Stimulated activated CD4-positive, alpha-beta T cell treated with anti-CD3 and anti-CD28 coated beads, TNF-alpha, amount 100 ng/mL, for 48 hours (primary cell): Measurements from ENCODE around the gene MPPE1.
A peak's percentile ranks its signal among the peaks of the same experiment; 100 is the strongest.
"Not testable (repeated sequence)": the region's sequence is repeated elsewhere in the genome, so short reads cannot be mapped to it uniquely, and the experiment has no call there.

Experiments
- DNase-seq, 3 donors: peaks; one replicate each; pipeline ENCODE4 v3.0.0-alpha.2; 2020; ENCODE audit warnings: low read depth in 3 of 3

MPPE1 gene, protein sequence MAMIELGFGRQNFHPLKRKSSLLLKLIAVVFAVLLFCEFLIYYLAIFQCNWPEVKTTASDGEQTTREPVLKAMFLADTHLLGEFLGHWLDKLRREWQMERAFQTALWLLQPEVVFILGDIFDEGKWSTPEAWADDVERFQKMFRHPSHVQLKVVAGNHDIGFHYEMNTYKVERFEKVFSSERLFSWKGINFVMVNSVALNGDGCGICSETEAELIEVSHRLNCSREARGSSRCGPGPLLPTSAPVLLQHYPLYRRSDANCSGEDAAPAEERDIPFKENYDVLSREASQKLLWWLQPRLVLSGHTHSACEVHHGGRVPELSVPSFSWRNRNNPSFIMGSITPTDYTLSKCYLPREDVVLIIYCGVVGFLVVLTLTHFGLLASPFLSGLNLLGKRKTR

DNA sequence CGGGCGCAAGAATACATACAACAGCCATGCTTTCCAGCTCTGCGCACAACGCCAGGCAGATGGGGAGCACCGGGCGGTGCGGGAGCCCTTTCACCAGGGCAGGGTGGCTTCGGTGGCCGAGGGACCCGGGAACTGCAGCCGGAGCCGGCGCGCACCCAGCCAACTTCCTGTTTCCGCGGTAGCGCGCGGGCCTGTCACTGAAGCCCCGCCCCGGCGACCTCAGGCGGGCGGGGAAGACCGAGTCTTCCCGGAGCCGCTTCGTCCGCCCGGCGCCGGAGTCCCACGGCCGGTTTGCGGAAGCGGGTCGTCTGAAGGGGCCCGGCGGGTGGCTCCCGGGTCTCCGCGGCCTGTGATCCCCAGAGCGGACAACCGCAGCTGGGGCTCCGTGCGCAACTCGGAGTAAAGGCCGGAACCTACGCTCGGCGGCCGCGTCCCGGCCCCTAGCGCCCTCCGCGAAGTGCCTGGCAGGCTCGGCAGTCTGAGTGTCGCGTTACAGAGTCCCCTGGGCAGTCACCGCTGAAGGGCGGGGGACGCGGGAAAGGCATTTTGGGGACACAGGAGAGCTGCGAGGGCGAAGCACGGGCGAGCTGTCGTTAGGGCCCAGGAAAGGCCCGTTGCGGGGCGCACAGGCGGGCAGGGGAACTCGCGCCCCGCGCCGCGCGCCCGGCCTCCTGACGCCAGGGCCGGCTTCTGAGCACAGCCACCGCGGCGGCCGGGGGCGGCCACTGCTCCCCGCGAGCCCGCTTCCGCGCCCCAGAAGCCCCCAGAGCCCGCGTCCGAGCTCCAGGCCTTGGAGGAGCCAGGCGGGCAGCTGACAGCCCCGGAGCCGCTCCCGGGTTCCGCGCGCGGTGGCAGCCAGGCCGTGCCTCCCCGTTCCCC, at the start of gene MPPE1:
Gene MPPE1 (minus strand): TSS at position 136 of the 879 bp plus-strand sequence. CDS start 11,053 bp downstream, outside the sequence.
- DNase-seq, result peak; percentile 70 to 78 (median 77)

DNA sequence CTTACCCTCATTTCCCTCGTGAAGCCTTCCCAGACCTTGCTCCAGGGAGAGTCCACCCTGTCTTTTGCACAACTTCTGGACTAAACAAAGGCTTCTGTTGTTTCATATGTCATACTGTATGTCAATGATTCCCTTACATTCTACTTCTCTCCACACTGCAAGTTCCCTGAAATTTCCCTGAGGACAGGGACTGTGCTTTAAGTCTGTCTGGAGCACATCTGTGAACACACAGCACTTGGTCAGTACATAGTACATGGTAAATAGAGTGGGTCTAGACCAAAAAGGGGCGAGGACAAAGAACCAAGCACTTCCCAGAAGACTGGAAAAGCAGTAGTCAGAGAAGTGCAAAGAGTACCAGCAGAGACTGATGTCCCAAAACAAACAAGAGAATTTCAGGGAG, 49.5 kb upstream of the MPPE1 start:
- DNase-seq, result no peak

DNA sequence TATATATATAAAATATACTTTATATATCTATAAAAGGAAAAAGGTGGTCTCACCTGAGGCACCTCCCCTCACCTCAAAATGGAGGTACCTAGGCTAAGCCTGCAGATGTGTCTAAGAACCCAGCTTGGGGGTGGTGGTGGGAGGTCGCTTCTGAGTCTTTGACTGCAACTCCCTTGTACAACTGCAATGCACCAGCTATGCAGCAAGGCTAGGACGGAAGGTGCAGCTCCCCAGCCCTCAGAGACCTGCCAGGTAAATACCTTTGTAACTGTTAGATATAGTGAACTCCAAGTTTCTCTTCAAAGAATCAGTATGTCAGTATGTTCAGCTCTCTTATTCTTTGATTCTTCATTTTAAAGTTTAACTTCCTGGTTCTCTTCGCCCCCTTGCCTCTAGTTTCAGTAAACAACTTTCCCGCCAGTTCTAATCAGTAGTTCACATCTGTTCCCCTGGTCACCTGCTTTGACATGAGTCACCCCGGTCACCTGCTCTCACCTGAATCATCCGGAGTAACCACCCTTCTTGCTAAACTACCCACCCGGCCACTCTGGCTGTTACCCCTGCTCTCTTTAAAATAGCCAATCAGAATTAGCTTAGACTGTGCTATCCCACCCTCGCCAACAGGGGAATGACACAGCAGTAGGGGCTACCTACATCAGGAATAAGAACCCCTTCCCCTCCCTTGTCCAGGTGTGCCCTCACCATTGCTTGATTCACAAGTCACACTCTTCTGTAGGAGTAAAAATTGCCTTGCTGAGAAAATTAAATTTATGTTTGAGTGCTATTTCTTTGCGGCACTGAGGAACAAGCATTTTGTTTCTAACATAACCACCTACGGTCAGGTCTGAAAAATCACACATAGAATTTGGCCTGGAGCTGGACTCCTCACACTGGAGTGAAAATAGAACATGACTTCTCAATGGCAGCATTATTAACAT, 48.5 kb upstream of the MPPE1 start:
- no peak for DNase-seq

DNA sequence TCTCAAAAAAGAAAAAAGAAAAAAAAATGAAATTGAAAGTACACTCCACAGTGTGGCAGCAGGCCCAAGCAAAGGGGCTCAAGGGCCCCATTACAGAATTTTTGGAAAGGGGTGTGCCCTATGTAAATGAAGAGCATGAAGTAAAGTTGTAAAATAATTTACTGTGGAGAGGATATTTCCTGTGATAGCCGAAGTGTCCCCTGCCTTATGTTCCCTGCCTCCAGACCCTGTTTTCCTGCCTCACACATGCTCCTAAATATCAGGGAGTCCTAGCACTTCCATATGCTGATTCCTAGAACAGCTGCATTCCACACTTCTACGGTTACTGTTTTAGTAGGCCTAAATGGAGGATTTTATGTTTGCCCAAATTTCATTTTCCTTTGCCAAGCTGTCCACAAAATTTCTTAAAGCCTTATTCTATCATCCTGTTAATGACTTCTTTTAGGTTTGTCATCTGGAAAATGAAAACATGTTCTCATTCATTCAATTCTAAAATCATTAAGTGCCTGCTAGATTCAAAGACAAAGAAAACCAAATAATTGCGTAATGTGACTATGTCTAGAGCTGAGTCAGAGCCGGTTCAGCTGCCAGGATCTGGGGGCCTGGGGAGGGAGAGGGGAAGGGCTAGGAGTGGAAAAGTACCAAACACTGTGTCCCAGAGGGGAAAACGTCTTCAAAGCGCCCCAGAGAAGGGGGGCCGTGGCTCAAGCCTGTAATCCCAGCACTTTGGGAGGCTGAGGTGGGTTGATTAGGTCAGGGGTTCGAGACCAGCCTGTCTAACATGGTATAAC, 47.3 kb upstream of the MPPE1 start:
- no peak for DNase-seq

DNA sequence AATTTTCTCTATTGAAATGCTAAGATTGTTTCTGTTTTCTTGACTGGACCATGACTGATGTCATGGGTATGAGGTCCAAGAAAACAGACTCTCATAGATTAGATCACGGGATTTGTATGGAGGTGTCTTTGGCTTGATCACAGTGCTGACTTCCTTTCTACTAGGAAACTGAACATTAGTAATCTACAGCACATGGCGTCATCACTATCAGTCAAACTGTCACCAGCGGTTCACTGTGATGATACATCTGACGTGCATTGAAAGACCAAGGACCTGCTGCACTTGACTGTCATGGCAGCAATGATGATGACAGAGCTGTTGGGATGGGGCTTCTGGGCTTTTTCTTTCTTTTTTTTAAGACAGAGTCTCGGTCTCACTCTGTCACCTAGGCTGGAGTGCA, 45.0 kb upstream of the MPPE1 start:
- DNase-seq, result no peak

DNA sequence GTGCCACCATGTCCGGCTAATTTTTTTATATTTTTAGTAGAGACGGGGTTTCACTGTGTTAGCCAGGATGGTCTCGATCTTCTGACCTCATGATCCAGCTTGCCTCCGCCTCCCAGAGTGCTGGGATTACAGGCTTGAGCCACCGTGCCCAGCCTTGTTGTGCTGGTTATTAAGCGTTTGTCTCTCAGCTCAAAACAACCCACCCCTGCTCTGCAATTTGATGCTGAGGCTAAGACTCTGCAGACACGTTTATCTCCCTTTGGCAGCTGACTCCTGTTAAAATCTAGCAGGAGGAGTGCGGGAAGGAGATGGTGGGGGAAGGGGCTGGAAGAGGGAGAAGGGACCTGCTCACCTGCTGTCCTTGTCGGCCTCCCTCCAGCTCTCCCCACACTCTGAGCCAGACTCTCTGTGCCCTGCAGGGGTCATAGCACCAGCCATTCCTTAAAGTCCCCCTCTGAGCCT, 43.3 kb upstream of the MPPE1 start:
- no peak for DNase-seq

DNA sequence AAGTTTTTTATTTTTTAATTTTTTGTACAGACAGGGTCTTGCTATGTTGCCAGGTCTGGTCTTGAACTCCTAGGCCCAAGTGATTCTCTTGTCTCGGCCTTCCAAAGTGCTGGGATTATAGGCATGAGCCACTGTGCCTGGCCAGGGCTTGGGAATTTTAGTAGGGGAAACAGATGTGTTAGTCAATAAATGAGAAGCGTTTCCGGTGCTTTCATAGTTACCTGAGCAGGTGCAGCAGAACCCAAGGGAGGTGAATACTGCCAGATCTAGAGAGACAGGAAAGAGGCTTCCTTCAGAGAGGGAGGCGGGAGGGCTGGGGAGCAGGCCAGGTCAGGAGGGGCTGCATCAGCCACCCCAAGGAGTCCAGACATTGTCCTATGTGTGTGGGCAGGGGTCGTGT, 42.7 kb upstream of the MPPE1 start:
- no peak for DNase-seq

DNA sequence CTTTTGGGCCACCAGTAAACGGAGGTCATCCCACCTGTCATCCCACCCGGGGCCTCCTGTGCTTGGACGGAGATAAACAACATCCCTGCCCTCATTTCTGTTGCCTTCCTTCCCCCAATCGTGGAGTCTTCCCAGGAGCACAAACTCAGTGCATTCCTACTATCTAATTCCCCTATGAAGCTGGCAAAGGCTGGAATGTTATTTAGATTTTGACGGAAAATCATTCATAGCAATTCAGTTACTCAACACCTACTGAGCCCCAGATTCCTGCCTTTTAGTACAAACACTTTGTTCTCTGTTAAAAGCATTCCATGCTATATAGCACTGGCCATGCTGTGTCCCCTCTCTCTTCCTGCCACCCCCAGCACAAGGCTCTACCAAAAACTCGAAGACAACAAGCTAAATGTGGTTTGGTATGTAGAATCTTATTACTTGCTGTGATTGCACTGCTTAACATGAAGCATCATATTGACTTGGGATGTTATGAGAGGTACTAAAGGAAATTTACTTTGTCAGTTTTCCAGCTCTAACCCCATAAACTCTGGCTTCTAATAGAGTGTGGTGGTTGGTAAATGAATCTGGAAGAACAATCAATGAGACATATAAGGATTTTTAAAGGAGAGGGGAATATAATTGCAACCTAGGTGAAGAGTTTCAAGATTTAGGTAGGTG, 40.9 kb upstream of the MPPE1 start:
- DNase-seq, result no peak

DNA sequence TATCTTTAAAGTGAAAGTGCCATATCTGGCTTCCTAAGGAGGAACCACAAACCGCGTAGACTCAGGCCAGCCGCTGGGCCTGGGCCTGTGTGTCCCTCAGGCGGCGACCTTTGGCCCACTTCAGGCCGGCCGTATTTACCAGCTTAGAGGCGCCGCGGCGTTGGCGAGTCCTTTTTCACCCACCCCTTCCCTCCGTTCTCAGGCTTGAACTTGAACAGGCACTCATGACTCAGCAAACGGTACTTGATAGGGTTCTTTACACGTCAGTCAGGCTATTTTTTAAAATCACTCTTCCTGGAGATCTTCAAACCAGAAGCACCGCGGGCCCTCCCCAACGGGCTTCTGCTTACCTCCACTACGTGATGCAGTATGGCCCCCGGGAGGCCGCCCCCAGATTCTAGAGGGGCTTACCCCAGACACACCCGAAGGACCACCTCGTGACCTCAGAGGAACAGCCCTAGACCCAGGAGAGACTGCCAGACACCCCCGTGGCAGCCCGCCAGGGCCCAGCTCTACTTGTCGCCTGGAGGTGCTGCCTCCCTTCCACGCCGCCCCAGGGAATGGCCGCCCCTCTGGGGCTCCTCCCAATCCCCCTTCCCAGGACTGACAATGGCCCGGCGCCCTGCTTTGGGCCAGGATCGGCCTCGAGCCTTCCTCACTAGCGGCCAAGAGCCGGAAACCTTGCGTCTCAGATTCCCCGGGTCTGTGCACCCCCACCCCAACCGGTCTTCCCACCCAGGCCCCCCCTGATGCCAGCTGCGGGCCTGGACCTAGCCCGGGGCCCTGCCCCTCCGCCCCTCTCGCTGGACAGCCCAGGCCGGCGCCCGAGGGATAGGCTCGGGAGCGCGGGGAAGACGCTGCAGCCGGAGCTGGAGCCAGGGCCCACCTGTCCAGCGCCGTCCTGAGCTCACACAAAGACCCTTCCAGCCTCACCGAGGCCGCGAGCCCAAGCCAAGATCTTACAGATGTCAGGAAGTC, 39.4 kb upstream of the MPPE1 start:
- peak; percentile 35 to 50 (median 37) for DNase-seq

DNA sequence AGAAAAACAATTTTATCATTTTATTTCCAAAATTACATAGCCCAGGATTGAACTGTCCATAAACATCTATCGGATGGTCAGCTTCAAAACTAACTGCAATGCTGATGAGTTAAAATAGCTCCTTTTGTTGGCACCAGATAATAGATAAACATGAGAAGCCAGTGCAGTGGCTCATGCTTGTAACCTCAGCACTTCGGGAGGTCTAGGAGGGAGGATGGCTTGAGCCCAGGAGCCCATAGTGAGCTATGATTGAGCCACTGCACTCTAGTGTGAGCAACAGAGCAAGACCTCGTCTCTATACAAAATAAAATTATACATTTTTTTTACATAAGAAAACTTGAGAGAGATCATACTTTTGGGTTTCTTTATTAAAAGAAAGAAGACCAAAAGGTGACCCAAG, 38.6 kb upstream of the MPPE1 start:
- no peak for DNase-seq

DNA sequence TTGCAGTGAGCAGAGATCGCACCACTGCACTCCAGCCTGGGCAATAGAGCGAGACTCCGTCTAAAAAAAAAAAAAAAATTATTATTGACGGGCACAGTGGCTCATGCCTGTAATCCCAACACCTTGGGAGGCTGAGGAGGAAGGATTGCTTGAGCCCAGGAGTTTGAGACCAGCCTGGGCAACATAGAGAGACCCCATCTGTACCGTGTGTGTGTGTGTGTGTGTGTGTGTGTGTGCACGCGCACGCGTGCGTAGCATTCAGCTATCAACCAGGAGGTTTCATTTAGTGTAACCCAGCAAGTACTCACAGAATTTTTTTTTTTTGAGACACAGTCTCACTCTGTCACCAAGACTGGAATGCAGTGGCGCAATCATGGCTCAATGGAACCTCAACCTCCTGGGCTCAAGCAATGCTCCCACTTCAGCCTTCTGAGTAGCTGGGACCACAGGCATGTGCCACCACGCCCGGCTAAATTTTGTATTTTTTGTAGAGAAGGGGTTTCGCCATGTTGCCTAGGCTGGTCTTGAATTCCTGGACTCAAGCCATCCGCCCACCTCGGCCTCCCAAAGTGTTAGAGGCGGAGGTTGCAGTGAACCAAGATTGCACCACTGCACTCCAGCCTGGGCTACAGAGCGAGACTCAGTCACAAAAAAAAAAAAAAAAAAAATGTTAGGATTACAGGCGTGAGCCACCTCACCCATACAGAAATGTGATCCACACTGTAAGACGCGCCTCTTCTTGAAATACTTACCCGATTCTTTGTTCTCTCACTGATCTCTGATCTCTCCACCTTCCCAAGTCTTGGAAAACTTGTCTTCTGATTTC, 37.9 kb upstream of the MPPE1 start:
- DNase-seq, result not testable (repeated sequence)

DNA sequence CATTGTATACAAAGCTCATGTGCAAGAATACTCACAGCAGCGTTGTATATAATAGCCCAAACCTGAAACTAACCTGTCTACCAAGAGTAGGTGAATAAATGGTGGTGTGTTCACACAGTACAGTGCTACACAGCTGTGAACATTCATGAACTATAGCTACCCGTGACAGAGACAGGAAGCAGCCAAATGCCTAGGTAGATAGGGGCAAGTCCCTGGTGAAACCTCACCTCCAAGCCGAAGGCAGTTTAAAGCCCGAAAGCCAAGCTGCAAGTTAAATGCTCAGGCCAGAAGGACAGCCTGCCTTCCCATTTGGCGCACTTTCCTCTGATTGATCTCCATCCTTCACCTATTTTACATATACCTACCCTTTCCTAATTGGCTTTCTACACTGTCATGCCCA, 36.7 kb upstream of the MPPE1 start:
- DNase-seq, result no peak

DNA sequence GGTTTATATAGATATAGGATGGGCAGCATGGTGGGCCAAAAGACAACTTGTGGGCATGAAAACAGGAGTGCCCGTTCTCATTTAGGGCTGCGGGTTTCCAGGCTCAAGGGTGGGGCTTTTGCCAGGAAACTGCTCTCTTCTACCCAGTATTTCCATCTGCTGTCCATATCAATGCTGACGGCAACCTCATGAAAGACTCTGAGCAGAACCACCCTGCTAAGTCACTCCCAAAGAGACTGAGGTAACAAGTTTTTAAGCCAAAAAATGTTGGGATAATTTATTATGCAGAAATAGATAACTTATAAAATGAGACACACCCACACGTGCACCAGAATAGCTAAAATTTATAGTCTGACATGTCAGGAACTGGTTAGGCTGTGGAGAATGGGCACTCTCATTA, 36.1 kb upstream of the MPPE1 start:
- no peak for DNase-seq

DNA sequence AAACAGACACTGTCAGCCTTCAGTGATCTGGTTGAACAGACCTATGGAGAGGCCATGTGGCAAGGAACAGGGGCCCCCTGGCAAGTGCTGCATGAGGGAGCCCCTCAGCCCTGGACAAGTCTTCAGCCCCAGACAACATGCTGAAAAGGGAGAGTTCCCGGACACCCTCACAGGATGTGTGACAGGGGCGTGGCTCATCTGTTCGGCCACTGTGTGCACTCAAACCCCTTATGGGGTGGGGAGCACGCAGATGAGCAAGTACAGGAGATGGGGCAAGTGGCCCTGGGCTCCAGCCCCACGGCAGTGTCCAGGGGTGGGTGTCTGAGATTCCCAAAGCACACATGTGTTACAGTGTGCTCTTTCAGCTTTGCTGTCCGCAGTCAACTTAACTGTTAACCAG, 35.4 kb upstream of the MPPE1 start:
- DNase-seq, result no peak

DNA sequence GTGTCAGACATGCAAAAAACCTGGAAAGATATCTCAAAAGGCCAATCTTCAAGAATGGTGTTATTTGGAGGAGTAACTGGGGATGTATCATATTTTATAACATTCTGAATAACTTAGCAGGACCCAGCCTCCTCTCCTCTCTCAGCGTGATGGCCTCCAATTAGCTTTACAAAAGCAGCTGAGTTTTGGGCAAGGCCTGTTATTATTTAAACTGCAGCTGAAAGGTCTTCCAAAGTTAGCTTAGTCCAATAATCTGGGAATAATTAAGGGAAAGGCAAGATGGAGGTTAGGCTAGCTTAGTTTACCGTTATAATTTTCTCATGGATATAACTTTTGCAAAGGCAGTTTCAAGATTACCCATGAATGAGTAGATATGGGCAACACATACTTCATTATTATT, 32.8 kb upstream of the MPPE1 start:
- DNase-seq, result no peak

DNA sequence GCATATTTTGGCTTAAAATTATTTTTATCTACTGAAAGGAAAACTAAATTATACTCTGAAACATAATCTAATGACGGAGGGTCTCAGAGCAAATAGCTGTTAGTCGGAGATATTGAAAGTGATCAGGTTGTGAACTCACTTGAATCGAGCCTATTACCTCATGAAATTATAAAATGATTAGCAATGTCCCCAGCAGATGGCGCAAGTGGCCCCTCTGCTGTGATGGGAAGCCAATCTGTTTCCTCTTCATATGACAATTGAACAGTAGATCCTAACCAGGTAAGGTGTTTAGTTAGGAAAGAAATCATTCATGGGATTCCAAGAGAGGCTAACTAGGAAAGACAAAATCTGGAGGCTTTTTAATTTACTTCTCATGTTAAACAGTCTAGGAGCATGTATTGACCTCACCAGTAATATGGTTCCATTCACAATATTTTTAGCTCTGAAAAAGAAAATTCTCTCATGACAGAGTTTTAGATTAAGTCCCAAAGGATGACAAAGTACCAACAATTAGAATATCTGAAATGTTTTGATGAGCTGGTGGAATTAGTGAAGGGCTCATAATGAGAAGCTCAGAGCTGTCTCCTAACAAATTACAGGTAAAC, 29.9 kb upstream of the MPPE1 start:
- peak; percentile 32 to 71 (median 65) for DNase-seq

DNA sequence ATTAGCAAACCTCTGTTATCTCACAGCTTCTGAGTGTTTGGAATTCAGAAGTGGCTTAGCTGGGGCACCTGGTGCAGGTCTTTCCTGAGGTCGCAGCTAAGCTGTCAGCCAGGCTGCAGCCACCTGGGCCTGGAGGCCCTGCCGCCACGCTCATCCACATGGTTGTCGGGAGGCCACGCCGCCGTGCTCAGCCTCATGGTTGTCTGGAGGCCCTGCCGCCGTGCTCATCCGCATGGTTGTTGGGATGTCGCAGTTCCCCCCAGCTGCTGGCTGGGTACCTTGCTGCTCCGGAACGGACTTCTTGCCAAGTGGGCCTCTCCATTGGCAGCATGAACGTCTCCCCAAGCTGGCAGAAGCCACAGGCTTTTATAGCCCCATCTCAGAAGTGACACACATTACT, 24.3 kb upstream of the MPPE1 start:
- DNase-seq, result no peak

DNA sequence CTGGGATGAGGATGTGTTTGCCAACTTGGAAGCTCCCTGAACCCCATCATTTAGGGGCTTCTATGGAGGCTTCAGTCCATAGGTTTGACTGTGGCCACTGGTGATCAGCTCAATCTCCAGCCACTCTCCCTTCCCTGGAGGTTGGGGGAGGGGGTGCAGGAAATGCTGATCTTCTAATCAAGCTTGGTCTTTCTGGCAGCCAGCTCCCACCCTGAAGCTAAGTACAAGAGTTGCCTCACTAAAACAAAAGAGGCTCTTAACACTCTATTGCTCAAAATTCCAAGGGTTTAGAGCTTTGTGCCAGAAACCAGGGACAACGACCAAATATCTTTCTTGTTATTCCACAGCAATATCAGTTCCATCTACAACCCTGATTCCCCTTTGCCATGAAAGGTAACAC, 19.4 kb upstream of the MPPE1 start:
- no peak for DNase-seq
